Left lobe of liver (tissue), 2 donors: ENCODE data around the gene NYAP1. TPM values are rescaled to one million over a fixed set of nuclear protein-coding genes. Genes with fewer than 3 reads are reported as not detected.
"Not testable (repeated sequence)": the region's sequence is repeated elsewhere in the genome, so short reads cannot be mapped to it uniquely, and the experiment has no call there.

ENCODE experiments used
- ATAC-seq: fragments of 200-7000 bp; cut with Tn5 transposase; one replicate; pipeline ENCODE4 v1.9.1; 2020; ENCODE audit warnings: mild to moderate bottlenecking, moderate library complexity
- DNase-seq: peaks from one replicate; pipeline ENCODE4 v3.0.0-alpha.2; 2020; ENCODE audit warnings: low spot score
- total RNA-seq: library from RNA; stranded (reverse); gene quantifications from one replicate; pipeline ENCODE4 v1.2.1, GENCODE V29; 2021
- donor health status: DM: no; HTN: no; CAD: no; lungs with moderate emphysema.
- donor health status: DM: no; HTN: yes; CAD: no.

Gene NYAP1
- total RNA-seq, 1 donor from 2014 or later: 0.38 TPM

DNA sequence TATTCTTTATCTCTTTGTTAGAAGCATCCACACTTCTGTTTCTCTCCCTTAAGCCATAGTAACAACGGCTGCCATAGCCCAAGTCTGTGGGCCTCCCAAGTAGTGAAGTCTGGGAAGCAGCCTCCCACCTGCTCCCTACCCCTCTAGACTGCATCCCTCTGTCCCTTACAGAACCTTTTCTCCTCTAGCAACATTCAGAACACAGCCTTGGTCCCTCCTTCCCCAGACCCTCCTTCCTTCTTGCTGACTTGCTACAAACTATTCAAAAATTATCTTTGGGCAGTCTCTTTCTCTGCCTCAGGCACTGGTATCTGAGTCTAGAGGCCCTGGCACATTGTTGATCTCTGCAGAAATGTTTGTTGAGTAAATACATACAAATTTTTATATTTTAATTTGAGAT is 2.3 kb upstream of the NYAP1 start:
- ATAC-seq (no peak), DNase-seq (no peak)

DNA sequence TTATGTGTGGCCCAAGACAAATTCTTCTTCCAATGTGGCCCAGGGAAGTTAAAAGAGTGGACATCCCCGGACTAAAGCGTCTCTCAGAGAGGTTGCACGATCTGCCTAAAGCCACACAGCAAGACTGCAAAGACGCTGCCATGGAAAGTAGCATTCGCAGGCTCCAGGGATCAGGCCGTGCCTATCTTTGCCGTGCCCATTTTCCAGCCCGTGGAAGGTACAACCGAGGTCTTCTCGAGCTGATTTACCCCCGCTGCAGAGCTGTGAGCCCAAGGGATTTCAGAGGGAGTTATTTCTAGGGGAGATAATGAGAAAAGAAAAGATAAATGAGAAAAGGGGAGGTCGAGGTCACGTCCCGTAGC is 1.0 kb upstream of the NYAP1 start:
- ATAC-seq (no peak), DNase-seq (no peak)

GRCh38 chr7:100483090-100483721 is 521 bp upstream of the NYAP1 start:
- ATAC-seq (peak; percentile 73), DNase-seq (peak; percentile 75)

DNA sequence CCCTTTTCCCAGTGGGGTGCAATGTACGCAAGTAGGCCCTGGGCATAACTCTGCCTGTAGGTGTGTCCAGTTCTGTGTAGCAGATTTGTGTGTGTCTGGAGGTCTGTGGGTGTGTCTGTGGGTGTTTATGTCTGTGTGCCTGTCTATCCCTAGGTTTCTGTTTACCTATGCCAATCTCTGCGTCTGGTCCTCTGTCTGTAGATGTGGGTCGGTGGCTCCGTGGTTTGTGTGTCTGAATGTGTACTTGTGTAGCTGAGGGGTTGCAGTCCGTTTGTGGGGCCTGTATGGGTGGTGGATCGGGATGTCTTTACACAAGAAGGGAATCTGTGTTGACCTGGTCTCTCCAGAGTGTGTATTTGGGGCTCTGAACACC is 932 bp downstream of the NYAP1 start:
- ATAC-seq (no peak), DNase-seq (no peak)

GRCh38 chr7:100485471-100485876 is 1.7 kb downstream of the NYAP1 start:
- DNase-seq (no peak), ATAC-seq (no peak)

DNA sequence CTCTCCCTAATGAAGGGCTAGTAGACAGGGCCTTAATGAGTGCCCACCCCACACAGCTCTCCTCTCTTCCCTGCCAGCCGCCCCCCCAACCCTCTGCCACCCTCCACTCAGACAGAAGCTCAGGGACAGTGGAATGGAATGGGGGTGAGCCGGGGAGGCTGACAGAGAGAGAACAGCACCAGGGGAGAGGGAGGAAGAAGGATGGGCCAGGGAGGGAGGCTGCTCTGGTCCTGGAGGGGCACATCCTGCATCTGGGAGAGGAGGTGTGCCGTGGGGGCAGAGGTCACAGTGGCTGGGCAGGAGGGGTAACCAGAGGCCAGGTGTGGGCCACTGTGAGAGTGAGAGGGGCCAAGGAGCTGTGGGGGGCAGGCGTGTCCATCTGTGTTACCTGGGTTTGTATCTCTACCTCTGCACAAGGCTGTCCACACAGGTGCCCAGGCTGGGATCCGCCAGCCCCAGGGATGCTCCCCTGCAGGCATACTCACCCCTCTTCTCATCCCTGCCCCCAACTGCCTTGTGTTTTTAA is 2.4 kb downstream of the NYAP1 start:
- DNase-seq (no peak), ATAC-seq (no peak)

- ATAC-seq (no peak), DNase-seq (no peak)
These were observed 3.2 kb downstream of the NYAP1 start for GRCh38 chr7:100486753-100487446.

- DNase-seq: no peak
- ATAC-seq: no peak
These were observed 4.8 kb downstream of the NYAP1 start for GRCh38 chr7:100488333-100489095.

- ATAC-seq (no peak), DNase-seq (no peak)
These were observed 5.4 kb downstream of the NYAP1 start for GRCh38 chr7:100489121-100489520.

DNA sequence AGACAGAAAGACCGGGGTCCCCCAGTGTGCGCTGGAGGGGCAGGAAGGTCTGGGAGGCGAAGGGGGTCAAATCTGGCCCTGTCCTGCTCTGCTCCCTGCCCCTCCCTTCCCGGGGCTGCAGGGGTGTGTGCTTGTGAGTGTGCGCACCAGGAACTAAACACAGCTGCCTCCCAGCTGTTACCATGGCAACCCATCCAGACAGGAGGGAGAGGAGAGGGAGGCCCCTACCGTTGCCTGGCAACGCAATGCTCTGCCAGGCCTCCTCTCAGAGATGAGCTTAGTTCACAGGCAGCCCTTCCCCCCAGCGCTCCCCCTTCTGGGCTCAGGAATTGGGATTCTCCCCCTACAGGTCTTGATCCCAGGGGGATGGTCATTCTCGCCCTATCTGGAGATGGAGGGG is 6.1 kb downstream of the NYAP1 start:
- no peak for DNase-seq
- no peak for ATAC-seq

- no peak for ATAC-seq
- DNase-seq: no peak
These were observed 6.9 kb downstream of the NYAP1 start for GRCh38 chr7:100490483-100491191.

- ATAC-seq (no peak), DNase-seq (no peak)
These were observed 7.5 kb downstream of the NYAP1 start for GRCh38 chr7:100491192-100491578.

- no peak for ATAC-seq
- DNase-seq: no peak
These were observed 9.2 kb downstream of the NYAP1 start for GRCh38 chr7:100492738-100493475.

GRCh38 chr7:100493476-100494264 is 9.9 kb downstream of the NYAP1 start:
- no peak for DNase-seq
- ATAC-seq: peak; percentile 85

GRCh38 chr7:100496509-100496908 is 12.8 kb downstream of the NYAP1 start:
- no peak for DNase-seq
- no peak for ATAC-seq

DNA sequence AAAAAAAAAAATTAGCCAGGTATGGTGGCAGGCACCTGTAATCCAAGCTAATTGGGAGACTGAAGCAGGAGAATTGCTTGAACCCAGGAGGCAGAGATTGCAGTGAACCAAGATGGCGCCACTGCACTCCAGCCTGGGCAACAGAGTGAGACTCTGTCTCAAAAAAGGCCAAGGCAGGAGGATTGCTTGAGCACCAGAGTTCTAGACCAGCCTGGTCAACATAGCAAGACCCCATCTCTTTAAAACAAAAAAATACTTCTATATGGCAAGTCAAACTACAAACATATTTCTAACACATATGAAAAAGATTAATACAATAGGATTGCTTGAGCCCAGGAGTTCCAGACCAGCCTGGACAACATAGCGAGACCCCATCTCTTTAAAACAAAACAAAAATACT is 17.0 kb downstream of the NYAP1 start:
- not testable (repeated sequence) for DNase-seq, ATAC-seq

- not testable (repeated sequence) for DNase-seq, ATAC-seq
These were observed 20.3 kb downstream of the NYAP1 start for GRCh38 chr7:100504031-100504430.

DNA sequence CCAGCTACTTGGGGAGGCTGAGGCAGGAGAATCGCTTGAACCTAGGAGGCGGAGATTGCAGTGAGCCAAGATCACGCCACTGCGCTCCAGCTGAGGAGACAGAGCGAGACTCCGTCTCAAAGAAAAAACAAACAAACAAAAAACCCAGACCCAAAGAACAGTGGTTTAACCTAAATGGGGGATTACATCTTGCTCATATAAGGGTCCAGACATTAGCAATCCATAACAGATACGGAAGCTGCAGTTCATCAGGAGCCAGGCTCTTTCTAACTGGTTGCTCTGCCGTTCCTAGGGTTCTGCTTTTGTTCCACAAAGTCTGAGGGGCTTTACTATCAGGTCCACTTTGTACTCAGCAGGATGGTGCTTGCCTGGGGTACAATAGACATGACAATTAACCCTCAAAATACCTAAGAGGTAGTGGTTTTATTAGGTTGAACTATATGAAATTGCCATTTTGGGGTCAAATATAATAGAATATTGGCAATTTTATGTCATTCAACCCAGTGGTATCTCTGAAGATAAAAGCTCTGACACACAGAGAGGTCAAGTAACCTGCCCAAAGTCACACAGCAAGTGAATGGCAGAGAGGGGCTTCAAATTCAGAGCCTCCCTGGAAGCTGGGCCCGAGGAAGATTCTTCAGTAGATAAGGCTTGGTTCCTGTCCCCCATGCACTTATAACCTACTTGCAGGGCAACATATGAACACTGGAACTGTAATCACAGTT is 21.3 kb downstream of the NYAP1 start:
- ATAC-seq: no peak

GRCh38 chr7:100506356-100506923 is 22.7 kb downstream of the NYAP1 start:
- DNase-seq (no peak), ATAC-seq (no peak)

More for the DNA sequence above, 21.3 kb downstream of the NYAP1 start:
- DNase-seq: no peak
